ENCODE results near the gene RASSF10.

Gene RASSF10

GRCh38 chr11:12995188-12995587, 13.9 kb upstream of the RASSF10 start:
- DNase-seq, result no peak

DNA sequence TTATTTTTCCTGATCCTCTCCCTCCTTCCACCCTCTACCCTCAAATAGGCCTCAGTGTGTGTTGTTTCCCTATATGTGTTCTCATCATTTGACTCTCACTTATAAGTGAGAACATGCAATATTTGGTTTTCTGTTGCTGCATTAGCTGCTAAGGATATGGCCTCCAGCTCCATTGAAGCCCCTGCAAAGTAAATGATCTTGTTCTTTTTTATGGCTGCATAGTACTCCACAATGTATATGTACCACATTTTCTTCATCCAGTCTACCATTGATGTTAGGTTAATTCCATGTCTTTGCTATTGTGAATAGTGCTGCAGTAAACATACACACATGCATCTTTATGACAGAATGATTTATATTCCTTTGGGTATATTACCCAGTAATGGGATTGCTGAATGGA, 13.3 kb upstream of the RASSF10 start:
- no peak for DNase-seq

GRCh38 chr11:12997168-12997567, 11.9 kb upstream of the RASSF10 start:
- no peak for DNase-seq

DNA sequence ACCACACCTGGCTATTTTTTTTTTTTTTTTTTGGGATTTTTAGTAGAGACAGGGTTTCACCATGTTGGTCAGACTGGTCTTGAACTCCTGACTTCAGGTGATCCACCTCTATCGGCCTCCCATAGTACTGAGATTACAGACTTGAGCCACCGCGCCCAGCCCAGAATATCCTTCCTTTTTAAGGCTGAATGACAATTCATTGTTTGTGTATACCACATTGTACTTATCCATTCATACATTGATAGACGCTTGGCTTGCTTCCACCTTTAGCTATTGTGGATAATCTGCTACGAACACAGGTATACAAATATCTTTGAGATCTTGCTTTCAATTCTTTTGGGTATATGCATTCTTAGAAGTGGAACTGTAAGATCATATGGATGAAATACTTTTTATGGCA, 10.8 kb upstream of the RASSF10 start:
- DNase-seq, result no peak

DNA sequence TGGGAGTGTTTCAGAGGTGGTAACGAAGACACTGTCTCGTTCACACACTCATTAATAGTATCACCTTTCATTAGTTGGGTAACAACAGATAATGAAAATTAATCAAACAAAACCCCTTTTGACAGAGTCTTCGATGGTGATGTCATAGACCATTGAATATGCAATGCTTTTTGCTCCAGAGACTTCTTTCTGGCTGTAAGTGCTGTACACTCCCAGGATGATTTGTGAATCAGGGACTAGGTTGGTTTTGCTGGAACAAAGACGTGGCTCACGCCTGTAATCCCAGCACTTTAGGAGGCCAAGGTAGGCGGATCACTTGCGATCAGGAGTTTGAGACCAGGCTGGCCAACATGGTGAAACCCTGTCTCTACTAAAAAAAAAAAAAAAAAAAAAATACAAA, 9.5 kb upstream of the RASSF10 start:
- no peak for DNase-seq

- DNase-seq, result no peak
Observed at GRCh38 chr11:13000116-13000515, 9.0 kb upstream of the RASSF10 start.

GRCh38 chr11:13000721-13001120, 8.4 kb upstream of the RASSF10 start:
- DNase-seq, result no peak

DNA sequence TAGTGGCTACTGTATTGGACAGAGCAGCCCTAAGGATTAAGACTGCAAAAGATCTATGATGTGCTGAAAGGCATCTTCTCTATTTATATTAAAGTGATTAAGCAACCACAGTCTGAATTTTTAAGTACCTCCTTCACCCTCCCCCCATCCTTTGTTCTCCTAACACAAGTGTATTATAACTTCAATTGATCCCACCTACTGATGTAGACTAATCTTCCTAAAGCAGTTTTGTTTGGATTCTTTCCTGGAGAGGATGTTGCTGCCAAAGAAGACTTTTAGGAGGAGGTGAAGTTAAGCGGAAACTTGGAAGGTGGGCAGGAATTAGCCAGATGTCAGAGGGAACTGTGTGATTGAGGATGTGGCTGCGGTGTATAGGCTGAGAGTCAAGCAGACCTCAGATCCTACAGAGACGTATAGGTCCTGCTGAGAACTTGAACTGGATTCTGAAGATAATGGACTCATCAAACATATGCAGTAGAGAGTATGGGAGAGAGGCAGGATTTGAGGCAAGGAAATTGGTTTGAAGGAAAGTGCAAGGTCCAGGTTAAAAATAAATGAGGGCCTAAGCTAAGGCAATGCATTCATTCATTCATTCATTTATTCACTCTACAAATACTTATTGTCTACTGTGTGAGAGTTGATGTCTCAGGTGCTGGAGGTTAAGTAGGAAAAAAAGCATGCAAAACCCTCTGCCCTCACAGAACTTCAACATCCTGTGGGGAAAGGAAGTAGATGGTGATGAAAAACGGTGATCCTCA, 5.2 kb upstream of the RASSF10 start:
- DNase-seq, result no peak

DNA sequence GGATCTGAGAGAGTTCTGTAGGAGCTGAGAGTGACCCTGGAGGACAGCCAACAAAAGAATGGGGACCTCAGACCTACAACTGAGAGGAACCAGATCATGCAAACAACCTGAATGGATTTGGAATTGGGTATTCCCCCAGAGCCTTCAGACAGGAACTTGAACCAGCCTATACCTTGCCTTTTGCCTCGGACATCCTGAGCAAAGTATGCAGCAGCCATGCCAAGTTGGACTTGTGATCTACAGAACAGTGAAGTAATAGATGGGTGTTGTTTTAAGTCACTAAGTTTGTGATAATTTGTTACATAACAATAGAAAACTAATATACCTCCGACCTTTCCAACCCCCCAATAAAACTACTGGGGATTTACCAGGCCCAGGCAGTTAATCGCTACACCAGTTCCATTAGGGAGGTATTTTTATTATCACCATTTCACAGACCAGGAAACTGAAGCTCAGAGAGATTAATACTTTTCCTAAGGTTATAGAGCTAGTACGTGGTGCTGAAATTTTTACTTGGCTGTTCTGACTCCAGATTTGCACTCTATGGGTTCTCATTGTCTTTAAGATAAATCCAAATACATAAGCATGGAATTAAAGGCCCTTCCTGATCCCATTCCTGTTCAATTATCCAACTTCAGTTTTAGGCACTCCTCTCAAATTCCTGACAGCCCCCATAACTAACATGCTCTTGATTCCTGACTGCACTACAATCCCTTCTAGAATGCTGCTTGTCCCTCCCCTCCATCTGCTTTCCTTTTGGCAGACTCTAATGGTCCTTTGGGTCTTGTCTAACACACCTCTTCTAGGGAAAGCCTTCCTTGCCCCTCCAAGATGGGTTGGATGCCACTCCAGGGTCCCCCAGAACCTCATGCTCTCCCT, 1.7 kb upstream of the RASSF10 start:
- no peak for DNase-seq

DNA sequence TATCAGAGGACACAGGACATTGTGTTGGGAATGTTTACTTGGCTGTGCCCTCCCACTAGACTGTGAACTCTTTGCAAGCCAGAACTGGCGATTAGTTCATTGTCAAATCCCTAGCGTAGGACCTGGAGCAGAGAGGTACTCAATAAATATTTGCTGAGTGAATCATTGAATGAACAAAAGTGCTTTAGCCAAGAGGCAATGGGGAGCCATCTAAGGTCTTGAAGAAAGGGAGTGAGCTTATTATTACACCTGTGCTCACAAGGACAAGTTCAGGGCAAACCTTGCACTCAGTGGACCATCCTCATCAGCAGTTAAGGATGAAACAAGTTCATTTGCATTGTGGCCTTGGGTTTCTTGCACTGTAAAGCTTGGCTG, 1.1 kb upstream of the RASSF10 start:
- no peak for DNase-seq

GRCh38 chr11:13009476-13009920, 382 bp downstream of the RASSF10 start:
- no peak for DNase-seq

- no peak for DNase-seq
Observed at GRCh38 chr11:13009921-13010748, 1.0 kb downstream of the RASSF10 start.

- DNase-seq, result no peak
Observed at GRCh38 chr11:13010749-13011465, 1.8 kb downstream of the RASSF10 start.

DNA sequence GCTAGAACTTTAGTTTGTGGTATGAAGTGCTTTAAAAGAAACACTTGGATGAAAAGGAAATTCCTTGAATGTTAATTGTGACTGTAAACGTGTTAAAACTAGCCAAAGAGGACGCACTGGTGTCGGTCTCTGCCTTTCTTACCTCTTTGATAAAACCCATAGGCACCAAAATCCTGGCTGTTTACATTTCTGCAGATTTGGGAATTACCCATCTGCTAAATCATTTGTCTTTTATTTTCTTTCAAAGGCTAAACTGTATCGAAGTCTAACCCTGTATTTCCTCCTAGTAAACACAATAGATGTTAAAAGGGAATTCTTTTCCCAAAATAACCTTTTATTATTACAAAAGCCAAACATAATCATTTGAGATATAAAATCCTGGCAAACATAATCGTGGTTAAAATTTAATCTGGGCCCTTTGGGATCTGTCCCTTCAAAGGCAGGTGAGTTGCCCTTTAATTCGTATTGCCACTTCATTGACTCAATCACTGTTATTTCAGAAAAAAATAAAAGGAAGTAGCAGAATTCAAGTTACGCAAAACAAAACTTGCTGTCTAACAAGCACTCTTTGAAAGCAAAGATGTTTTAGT, 2.4 kb downstream of the RASSF10 start:
- DNase-seq, result no peak

- DNase-seq, result no peak
Observed at GRCh38 chr11:13012056-13012661, 3.0 kb downstream of the RASSF10 start.

- DNase-seq, result no peak
Observed at GRCh38 chr11:13013054-13013488, 4.0 kb downstream of the RASSF10 start.

GRCh38 chr11:13015753-13016152, 6.6 kb downstream of the RASSF10 start:
- DNase-seq, result no peak

DNA sequence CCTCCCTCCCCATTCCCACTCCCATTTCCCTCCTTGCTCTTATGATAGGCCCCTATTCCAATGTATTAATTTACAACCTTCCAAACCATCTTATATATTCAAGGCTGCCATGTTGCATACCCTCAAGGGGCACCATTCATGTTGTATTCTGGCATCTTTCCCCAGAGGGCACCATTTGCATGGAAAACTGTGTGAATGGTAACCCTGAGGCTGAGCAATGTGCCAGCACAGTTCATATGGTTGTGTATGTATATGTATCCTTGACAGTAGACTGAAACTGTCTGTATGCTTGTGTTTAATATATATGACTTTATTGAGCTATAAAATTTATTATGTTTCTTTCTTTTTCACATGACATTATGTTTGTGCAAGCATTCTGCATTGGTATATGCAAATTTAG, 7.3 kb downstream of the RASSF10 start:
- DNase-seq, result no peak

DNA sequence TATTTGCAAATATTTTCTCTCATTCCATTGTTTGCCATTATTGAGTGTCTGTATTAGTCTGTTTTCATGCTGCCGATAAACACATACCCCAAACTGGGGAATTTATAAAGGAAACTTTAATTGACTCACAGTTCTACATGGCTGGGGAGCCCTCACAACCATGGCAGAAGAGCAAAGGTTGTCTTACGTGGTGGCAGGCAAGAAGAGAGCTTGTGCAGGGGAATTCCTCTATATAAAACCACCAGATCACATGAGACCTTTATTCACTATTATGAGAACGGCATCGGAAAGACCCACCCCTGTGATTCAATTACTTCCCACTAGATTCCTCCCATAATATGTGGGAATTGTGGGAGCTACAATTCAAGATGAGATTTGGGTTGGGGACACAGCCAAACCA, 10.2 kb downstream of the RASSF10 start:
- DNase-seq, result no peak

DNA sequence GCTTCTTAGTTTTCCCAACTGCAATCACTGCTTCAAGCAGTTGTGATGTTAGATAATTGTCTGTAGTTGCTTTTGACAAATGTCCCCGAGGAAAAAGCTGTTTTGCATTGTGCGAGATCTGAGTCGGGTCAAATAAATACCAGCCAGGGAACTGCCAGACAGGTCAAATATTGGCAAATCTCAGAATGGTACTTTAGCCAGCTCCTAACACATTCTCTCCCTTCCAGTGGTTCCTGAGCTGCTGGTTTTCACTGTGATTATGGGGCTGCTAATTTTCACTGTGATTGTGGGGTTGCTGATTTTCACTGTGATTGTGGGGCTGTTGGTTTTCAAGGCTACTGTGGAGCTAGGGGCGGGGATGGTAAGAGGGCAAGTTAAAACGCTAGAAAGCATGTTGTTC, 14.3 kb downstream of the RASSF10 start:
- no peak for DNase-seq

DNA sequence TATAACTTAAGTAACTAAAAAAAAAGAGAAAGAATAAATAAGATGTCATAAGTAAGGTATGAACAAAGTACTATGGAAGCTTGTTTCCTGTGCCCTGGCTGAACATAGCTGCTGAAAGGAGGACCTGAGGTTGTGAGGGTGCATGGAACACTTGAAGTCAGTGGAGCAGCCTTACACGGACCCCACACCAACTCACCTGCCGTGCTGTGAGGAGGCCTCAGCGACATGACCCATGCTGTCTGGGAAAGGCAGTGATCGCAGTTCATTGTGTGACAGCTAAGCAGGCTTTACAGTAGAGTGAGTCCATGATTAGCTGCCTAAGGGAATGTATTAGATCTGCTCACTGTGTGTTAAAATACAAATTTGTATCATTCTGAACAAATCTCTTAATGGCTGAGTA, 17.6 kb downstream of the RASSF10 start:
- DNase-seq, result no peak

DNA sequence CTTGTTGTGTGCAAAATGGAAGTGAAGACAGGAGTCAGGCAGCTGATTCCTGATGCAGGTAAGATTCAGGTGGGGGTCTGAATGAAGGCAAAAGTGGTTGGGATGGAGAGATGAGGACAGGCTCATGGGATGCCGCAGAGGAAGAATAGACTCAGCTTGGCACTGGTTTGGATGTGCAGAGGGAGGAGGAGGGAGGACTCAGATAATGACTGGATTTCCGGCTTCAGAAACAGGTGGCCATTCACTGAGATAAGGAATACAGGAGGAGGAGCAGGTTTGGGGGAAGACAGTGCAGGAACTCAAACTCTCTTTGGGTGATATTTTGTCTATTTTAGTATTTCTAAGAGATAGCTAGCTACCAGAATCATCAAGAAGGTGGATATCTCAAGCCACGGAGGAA, 19.2 kb downstream of the RASSF10 start:
- DNase-seq, result no peak
